K562 (cell line): Measurements from ENCODE around the gene GNB2. TPM values are rescaled to one million over a fixed set of nuclear protein-coding genes. Genes with fewer than 3 reads are reported as not detected.

ENCODE experiments used
- CHD4 ChIP-seq: fragments of 200-600 bp; sonication (generic); IDR thresholded peaks from 3 replicates; pipeline ENCODE4 v1.6.1; 2012; ENCODE audit warnings: low read depth, mild to moderate bottlenecking, mixed read lengths, low read length, inconsistent platforms; ENCODE audit not compliant: insufficient read depth, insufficient replicate concordance, poor library complexity, severe bottlenecking
- FOS ChIP-seq: IDR thresholded peaks from 3 replicates; pipeline ENCODE4 v1.6.1; 2011; ENCODE audit not compliant: insufficient read length; ENCODE audit errors: extremely low read depth
- HMG20A ChIP-seq: fragments of 450-650 bp; formaldehyde crosslinking; conservative IDR thresholded peaks from 2 replicates; pipeline ENCODE4 v1.4.0; 2020; ENCODE audit warnings: mild to moderate bottlenecking, mixed read lengths
- KLF6 ChIP-seq: fragments of 250-450 bp; sonication (Bioruptor Pico); IDR thresholded peaks from 2 replicates; pipeline ENCODE4 v1.4.0; 2020; ENCODE audit warnings: mild to moderate bottlenecking, moderate library complexity, borderline replicate concordance
- LARP7 ChIP-seq: fragments of 450-650 bp; IDR thresholded peaks from 2 replicates; pipeline ENCODE4 v1.6.1; 2016
- RBM17 ChIP-seq: fragments of 200-400 bp; formaldehyde crosslinking; IDR thresholded peaks from 2 replicates; pipeline ENCODE4 v1.6.1; 2017; ENCODE audit warnings: low read depth, mild to moderate bottlenecking, low read length, borderline replicate concordance
- RBM34 ChIP-seq: fragments of 200-400 bp; formaldehyde crosslinking; IDR thresholded peaks from 2 replicates; pipeline ENCODE4 v1.6.1; 2018; ENCODE audit warnings: low read length, borderline replicate concordance; ENCODE audit not compliant: insufficient read depth
- SAP30 ChIP-seq: fragments of 200-600 bp; sonication (generic); IDR thresholded peaks from 2 replicates; pipeline ENCODE4 v1.6.1; 2012; ENCODE audit warnings: borderline replicate concordance, low read depth, mild to moderate bottlenecking, moderate library complexity, low read length, control low read depth, inconsistent platforms; ENCODE audit not compliant: insufficient read depth, poor library complexity, severe bottlenecking
- U2AF2 ChIP-seq: fragments of 200-400 bp; formaldehyde crosslinking; optimal IDR thresholded peaks from 2 replicates; pipeline ENCODE3; 2017; ENCODE audit warnings: low read depth, mild to moderate bottlenecking, low read length
- ZNF232 ChIP-seq: sonication (generic); formaldehyde crosslinking; IDR thresholded peaks from 2 replicates; pipeline ENCODE4 v1.8.0; 2022; ENCODE audit warnings: mild to moderate bottlenecking, missing genetic modification reagents
- ZNF316 ChIP-seq: fragments of 450-650 bp; IDR thresholded peaks from 2 replicates; pipeline ENCODE4 v1.6.1; 2016
- ZNF347 ChIP-seq: fragments of 450-650 bp; formaldehyde crosslinking; IDR thresholded peaks from 2 replicates; pipeline ENCODE4 v1.4.0; 2020; ENCODE audit warnings: low read depth, mild to moderate bottlenecking, moderate library complexity
- ZNF830 ChIP-seq: fragments of 250-450 bp; sonication (Bioruptor Pico); IDR thresholded peaks from 2 replicates; pipeline ENCODE4 v1.5.0; 2021; ENCODE audit warnings: mild to moderate bottlenecking
- polyA plus RNA-seq, 8 experiments: library from polyadenylated mRNA; depleted of rRNA in 4 of 8; stranded (reverse) in 5 of 8; unstranded in 3 of 8; fragments of >200 nt; fragmentation: Nextera tagmentation in 2 of 8; fragmentation: Illumina TruSeq in 1 of 8; extraction: Ambion mirVana in 2 of 8; extraction: Trizol in 1 of 8; gene quantifications; 2 replicates each; pipeline versions ENCODE4 v1.2.1 to v1.2.3, GENCODE V29; 2011 to 2014; ENCODE audit warnings: inconsistent platforms in 1 of 8, missing spikeins in 1 of 8
- total RNA-seq, 7 experiments: library from RNA; depleted of rRNA in 6 of 7; stranded (reverse); fragments of >200 nt in 6 of 7; fragmentation: Illumina TruSeq in 2 of 7; extraction: Trizol in 2 of 7; gene quantifications; 2 replicates each; pipeline versions ENCODE4 v1.2.1 to v1.2.3, GENCODE V29; 2011 to 2021; ENCODE audit warnings: low replicate concordance in 1 of 7
- TF ChIP-seq, protein P1 (sequence below): sonication (generic); formaldehyde crosslinking; IDR thresholded peaks from 2 replicates; pipeline ENCODE4 v1.8.0; 2022; ENCODE audit warnings: mild to moderate bottlenecking, missing genetic modification reagents
- TF ChIP-seq, protein P2 (sequence below): fragments of 250-450 bp; sonication (Bioruptor Pico); IDR thresholded peaks from 2 replicates; pipeline ENCODE4 v1.4.0; 2020; ENCODE audit warnings: mild to moderate bottlenecking, moderate library complexity
- TF ChIP-seq, protein P3 (sequence below): fragments of 450-650 bp; IDR thresholded peaks from 2 replicates; pipeline ENCODE4 v1.6.1; 2014; ENCODE audit warnings: low read depth, mild to moderate bottlenecking, moderate library complexity, borderline replicate concordance
- TF ChIP-seq, protein P4 (sequence below): fragments of 450-650 bp; formaldehyde crosslinking; IDR thresholded peaks from 2 replicates; pipeline ENCODE4 v1.4.0; 2022; ENCODE audit warnings: missing genetic modification characterization

The GNB2 gene
- total and polyA plus RNA-seq, 9 of the 15 experiments (the other 6 are each of a cell fraction or from before 2014, with no cell fraction given): 0.65 to 320 (median 104) TPM

DNA sequence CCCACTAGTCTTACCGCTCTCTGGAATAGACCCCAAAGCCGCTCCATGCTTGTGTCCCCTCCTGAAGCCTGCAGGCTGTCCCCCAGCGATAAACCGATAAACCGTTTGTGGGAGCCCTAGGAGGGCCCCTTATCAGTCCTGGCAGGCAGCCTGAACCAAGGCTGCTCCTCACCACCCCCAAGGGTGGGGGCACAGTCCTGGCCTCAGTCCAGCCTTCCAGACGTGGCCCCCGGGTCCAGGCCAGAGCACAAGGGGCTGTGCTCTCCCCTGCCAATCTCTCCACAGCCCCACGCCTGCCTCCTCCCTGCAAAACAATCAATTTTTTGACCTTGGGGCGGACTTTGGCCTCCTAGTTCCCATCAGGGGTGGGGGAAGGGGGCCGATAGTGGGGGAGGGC is 32.1 kb upstream of the GNB2 start, which contains the start of gene TFR2 (continued):
- TF ChIP-seq CHD4: no peak
- no peak for TF ChIP-seq RBM17
- no peak for TF ChIP-seq ZNF232 (CRISPR knock-in tag)
- no peak for TF ChIP-seq SAP30
- peak; percentile 69; the same call in 1 of the 2 replicates for TF ChIP-seq KLF6 (CRISPR knock-in tag)
- no peak for TF ChIP-seq LARP7
- TF ChIP-seq FOS: no peak
- no peak for TF ChIP-seq U2AF2
- TF ChIP-seq, protein P1, sequence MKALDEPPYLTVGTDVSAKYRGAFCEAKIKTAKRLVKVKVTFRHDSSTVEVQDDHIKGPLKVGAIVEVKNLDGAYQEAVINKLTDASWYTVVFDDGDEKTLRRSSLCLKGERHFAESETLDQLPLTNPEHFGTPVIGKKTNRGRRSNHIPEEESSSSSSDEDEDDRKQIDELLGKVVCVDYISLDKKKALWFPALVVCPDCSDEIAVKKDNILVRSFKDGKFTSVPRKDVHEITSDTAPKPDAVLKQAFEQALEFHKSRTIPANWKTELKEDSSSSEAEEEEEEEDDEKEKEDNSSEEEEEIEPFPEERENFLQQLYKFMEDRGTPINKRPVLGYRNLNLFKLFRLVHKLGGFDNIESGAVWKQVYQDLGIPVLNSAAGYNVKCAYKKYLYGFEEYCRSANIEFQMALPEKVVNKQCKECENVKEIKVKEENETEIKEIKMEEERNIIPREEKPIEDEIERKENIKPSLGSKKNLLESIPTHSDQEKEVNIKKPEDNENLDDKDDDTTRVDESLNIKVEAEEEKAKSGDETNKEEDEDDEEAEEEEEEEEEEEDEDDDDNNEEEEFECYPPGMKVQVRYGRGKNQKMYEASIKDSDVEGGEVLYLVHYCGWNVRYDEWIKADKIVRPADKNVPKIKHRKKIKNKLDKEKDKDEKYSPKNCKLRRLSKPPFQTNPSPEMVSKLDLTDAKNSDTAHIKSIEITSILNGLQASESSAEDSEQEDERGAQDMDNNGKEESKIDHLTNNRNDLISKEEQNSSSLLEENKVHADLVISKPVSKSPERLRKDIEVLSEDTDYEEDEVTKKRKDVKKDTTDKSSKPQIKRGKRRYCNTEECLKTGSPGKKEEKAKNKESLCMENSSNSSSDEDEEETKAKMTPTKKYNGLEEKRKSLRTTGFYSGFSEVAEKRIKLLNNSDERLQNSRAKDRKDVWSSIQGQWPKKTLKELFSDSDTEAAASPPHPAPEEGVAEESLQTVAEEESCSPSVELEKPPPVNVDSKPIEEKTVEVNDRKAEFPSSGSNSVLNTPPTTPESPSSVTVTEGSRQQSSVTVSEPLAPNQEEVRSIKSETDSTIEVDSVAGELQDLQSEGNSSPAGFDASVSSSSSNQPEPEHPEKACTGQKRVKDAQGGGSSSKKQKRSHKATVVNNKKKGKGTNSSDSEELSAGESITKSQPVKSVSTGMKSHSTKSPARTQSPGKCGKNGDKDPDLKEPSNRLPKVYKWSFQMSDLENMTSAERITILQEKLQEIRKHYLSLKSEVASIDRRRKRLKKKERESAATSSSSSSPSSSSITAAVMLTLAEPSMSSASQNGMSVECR (CRISPR knock-in tag): no peak
- TF ChIP-seq, protein P2, sequence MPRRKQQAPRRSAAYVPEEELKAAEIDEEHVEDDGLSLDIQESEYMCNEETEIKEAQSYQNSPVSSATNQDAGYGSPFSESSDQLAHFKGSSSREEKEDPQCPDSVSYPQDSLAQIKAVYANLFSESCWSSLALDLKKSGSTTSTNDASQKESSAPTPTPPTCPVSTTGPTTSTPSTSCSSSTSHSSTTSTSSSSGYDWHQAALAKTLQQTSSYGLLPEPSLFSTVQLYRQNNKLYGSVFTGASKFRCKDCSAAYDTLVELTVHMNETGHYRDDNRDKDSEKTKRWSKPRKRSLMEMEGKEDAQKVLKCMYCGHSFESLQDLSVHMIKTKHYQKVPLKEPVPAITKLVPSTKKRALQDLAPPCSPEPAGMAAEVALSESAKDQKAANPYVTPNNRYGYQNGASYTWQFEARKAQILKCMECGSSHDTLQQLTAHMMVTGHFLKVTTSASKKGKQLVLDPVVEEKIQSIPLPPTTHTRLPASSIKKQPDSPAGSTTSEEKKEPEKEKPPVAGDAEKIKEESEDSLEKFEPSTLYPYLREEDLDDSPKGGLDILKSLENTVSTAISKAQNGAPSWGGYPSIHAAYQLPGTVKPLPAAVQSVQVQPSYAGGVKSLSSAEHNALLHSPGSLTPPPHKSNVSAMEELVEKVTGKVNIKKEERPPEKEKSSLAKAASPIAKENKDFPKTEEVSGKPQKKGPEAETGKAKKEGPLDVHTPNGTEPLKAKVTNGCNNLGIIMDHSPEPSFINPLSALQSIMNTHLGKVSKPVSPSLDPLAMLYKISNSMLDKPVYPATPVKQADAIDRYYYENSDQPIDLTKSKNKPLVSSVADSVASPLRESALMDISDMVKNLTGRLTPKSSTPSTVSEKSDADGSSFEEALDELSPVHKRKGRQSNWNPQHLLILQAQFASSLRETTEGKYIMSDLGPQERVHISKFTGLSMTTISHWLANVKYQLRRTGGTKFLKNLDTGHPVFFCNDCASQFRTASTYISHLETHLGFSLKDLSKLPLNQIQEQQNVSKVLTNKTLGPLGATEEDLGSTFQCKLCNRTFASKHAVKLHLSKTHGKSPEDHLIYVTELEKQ: no peak
- TF ChIP-seq, protein P3, sequence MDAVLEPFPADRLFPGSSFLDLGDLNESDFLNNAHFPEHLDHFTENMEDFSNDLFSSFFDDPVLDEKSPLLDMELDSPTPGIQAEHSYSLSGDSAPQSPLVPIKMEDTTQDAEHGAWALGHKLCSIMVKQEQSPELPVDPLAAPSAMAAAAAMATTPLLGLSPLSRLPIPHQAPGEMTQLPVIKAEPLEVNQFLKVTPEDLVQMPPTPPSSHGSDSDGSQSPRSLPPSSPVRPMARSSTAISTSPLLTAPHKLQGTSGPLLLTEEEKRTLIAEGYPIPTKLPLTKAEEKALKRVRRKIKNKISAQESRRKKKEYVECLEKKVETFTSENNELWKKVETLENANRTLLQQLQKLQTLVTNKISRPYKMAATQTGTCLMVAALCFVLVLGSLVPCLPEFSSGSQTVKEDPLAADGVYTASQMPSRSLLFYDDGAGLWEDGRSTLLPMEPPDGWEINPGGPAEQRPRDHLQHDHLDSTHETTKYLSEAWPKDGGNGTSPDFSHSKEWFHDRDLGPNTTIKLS: no peak
- TF ChIP-seq ZNF347 (CRISPR knock-in tag): no peak
- no peak for TF ChIP-seq ZNF830 (CRISPR knock-in tag)
- TF ChIP-seq, protein P4, sequence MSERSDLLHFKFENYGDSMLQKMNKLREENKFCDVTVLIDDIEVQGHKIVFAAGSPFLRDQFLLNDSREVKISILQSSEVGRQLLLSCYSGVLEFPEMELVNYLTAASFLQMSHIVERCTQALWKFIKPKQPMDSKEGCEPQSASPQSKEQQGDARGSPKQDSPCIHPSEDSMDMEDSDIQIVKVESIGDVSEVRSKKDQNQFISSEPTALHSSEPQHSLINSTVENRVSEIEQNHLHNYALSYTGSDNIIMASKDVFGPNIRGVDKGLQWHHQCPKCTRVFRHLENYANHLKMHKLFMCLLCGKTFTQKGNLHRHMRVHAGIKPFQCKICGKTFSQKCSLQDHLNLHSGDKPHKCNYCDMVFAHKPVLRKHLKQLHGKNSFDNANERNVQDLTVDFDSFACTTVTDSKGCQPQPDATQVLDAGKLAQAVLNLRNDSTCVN (CRISPR knock-in tag): 0 out of 2 replicates have a peak, but pooled peaks have one; percentile 26
- TF ChIP-seq ZNF316: no peak
- no peak for TF ChIP-seq RBM34
- TF ChIP-seq HMG20A (CRISPR knock-in tag): no peak
